Activated T-cell treated with anti-CD3 and anti-CD28 coated beads, Interleukin-2, amount 50 U/mL, for 48 hours (primary cell): Measurements from ENCODE around the gene HMCES.
A peak's percentile ranks its signal among the peaks of the same experiment; 100 is the strongest.

ENCODE experiments used
- DNase-seq, 2 experiments: peaks; one replicate each; pipeline ENCODE4 v3.0.0-alpha.2; 2020

The HMCES gene

GRCh38 chr3:129278439-129278965 lies at the start of gene HMCES:
TSS of gene HMCES (plus strand) at chr3:129278870. CDS start at chr3:129279733, 863 bp downstream.
- peak; percentile 96 to 97 for DNase-seq

GRCh38 chr3:129228891-129229585 lies 49.6 kb upstream of the HMCES start:
- DNase-seq: no peak

DNA sequence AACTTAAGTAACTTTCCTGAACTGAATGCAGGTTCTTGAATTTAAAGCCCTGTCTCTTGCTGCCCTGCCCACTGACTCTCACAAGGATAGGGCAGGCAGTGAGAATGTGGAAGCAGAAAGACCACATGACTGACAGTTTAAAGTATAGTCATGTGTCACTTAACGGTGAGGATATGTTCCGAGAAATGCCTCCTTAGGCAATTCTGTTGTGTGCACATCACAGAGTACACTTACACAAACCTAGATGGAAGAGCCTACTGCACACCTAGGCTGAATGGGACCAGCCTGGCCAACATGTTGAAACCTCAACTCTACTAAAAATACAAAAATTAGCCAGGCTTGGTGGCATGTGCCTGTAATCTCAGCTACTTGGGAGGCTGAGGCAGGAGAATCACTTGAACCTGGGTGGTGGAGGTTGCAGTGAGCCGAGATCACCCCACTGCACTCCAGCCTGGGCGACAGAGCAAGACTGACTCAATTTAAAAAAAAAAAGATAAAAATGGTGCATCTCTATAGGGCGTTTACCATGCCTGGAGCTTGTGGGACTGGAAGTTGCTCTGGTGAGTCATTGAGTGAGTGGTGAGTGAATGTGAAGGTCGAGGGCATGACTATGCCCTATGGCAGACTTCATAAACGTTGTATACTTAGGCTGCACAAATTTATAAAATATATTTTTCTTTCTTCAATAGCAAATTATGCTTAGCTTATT lies 48.2 kb upstream of the HMCES start:
- DNase-seq: peak; percentile 37 to 49

- DNase-seq: no peak
Observed at GRCh38 chr3:129231331-129232119, 47.1 kb upstream of the HMCES start.

- no peak for DNase-seq
Observed at GRCh38 chr3:129233538-129233937, 45.1 kb upstream of the HMCES start.

DNA sequence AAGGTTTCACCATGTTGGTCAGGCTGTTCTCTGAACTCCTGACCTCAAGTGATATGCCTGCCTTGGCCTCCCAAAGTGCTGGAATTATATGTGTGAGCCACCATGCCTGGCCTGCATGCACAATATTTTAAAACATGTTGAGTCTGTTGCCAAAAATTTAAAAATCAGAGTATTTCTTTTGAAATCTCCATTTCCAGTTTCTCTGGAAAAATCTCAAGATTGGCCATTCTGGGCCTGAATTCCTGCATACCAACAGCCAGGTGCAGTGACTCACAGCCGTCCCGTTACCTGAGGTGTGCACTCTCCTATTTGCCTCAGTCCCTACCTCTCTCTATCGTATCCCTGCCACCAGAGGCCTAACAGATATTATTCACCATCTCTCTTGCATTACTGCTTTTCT lies 44.2 kb upstream of the HMCES start:
- no peak for DNase-seq

GRCh38 chr3:129235344-129235917 lies 43.2 kb upstream of the HMCES start:
- DNase-seq: no peak

- peak; percentile 44 to 60 for DNase-seq
Observed at GRCh38 chr3:129238945-129239705, 39.5 kb upstream of the HMCES start.

DNA sequence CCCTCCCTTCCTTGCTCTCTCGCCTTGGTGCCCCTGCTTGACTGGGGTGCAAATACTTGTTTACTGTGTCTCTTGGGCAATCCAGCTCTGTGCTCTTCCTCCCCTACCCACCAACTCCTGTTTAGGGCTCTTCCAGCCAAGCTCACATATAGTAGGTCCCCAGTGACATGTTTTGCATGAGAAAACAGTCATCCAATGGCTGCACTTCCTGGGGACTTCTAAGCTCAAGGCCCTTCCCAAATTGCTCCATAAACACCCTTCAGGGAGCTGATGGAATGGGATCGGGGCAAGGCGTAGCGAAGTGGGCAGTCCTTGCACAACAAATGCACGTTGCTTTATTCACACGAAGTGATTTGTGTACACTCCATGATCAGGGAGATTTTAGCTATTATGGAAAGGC lies 38.7 kb upstream of the HMCES start:
- no peak for DNase-seq

DNA sequence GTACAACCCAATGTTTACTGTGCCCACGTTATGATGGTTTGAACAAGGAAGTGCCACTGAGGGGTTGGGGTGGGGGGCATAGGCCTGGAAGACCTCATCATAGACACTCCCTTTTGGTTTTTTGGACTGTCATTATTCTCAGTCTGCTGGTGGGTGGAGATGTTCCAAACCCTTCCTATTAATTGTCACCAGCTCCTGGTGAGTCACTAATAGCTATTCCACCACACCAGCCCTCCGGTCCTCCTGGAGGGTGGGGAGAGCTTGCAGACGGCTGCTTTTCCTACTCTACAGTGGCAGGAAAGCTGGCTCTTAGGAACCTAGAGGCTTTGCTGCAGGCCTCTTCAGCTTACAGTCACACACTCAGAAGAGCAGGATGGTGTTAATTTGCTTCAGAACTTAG lies 38.2 kb upstream of the HMCES start:
- DNase-seq: no peak

DNA sequence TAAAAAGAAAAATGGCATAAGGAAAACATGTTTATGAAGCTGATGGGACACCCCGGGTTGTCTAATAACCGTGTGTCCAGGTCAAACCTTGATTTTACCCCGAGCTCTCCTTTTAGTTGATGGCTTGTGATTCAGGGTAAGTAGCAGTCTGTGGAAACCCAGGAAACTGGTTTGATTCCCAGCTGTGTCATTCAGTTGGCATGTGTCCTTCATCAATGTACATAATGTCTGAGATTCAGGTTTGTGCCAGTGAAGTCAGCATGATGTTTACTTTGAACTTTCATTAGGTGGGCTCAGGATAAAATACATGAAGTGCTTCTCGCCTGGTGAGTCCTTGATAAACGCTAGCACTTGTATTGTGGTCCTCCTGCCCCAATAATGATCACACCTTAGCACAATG lies 33.5 kb upstream of the HMCES start:
- no peak for DNase-seq

GRCh38 chr3:129245641-129246306 lies 32.9 kb upstream of the HMCES start:
- DNase-seq: peak; percentile 78

DNA sequence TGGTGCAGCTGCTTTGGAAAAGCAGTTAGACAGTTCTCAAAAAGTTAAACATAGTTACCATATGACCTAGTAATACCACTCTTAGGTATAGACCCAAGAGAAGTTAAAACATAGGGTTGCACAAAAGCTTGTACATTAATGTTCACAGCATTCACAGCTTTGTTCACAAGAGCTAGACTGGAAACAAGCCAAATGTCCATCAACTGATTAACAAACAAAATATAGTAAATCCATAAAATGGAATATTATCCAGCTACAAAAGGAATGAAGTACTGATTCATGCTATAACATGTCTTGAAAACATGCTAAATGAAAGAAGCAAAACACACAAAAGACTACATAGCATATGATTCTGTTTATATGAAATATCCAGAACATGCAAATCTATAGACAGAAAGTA lies 32.0 kb upstream of the HMCES start:
- no peak for DNase-seq

GRCh38 chr3:129248286-129248979 lies 30.2 kb upstream of the HMCES start:
- no peak for DNase-seq

DNA sequence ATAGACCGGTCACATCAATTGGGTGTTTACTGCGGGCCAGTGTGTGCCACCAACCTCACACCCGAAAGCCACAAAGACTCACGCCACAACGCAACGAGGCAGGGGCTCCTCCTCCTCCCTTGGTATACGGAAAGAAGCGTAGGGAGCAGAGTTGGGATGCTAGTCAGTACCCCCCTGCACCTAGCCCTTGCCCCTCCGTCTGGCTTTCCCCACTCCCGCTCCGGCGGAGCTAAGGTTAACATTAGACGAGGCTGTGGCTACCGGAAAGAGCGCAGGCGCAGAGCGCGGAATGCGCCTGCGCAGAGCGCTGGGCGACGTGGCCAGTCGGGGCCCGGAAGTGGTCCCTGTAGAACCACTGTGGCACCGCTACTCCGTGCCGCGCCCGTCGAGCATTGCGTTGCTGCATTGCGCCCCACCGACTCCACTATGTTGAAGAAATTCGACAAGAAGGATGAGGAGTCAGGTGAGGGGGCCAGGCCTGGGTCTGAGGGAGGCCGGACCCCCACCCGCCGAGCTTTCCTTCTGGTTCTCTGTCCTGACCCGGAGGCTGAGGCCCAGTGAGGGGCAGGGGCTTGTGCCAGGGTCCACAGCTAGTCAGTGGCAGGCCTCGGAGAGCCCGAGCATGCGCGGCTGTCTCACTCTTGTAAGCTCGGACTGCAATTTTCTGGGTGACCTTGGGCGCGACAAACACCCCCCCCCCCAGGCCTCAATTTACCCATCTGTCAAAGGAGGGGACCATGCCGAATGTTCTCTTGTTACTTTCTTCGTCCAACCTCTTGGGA lies 29.2 kb upstream of the HMCES start, which contains the start of gene COPG1:
Gene COPG1, plus strand, starts transcription at position 323 of the 782 bp plus-strand sequence. Its CDS starts 104 bp downstream, at position 427.
- peak; percentile 93 to 94 for DNase-seq

- DNase-seq: no peak
Observed at GRCh38 chr3:129252748-129253147, 25.9 kb upstream of the HMCES start.

DNA sequence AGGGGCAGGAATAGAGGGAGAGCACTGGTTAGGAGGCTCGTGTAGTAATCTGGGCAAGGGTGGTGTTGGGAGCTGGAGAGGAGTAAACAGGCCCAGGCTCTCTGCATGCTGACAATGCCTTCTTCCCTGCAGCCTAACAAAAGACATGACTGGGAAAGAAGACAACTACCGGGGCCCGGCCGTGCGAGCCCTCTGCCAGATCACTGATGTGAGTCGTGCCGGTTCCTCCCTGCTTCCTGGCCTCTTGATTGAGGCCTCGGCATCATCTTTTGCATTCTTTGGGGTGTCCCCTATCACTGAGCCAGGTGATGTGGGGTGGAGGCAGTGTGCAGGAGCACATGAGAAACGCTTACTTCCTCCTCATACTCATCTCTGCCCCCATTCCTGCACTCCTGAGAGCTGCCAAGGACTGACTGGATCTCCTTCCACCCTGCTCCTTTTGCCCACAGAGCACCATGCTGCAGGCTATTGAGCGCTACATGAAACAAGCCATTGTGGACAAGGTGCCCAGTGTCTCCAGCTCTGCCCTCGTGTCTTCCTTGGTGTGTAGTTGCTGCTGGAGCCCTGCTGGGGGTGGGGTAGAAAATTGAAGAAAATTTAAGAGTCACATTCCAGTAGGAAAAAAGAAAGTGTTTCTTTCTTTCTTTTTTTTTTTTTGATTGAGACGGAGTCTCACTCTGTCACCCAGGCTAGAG lies 24.0 kb upstream of the HMCES start:
- DNase-seq: no peak

- DNase-seq: no peak
Observed at GRCh38 chr3:129256270-129256669, 22.4 kb upstream of the HMCES start.

- no peak for DNase-seq
Observed at GRCh38 chr3:129257609-129258008, 21.1 kb upstream of the HMCES start.
